ENCODE measurements around the gene ZNF484.

GRCh38 chr9:92860867-92861266, 17.0 kb downstream of the ZNF484 start:
- no peak for TF ChIP-seq CTCF (conservative IDR thresholded peaks at IDR 0.05)
- no peak for TF ChIP-seq ZFX (IDR thresholded peaks at IDR 0.05)

Data from C4-2B (cell line).